A673 (cell line): Measurements from ENCODE around the gene DHPS. TPM values are rescaled to one million over a fixed set of nuclear protein-coding genes. Genes with fewer than 3 reads are reported as not detected.

Source experiments
- BruUV-seq: library from RNA; stranded (reverse); fragments of 400-500 nt; replicated peaks from 2 replicates; lab custom pipeline; 2021; lab: Mats Ljungman, UMichigan
- CTCF ChIA-PET: fragments of 300-600 bp; sonication (Branson Sonifier 250); formaldehyde crosslinking; loops from one replicate; lab custom pipeline; 2022; ENCODE audit warnings: antibody characterized with exemption; lab: Charles Lee
- POLR2A ChIA-PET: fragments of 300-600 bp; sonication (Branson Sonifier 250); formaldehyde crosslinking; loops from one replicate; lab custom pipeline; 2022; ENCODE audit warnings: antibody characterized with exemption; ENCODE audit not compliant: low non-redundant PET; lab: Charles Lee
- DNase-seq: peaks from one replicate; pipeline ENCODE4 v3.0.0-alpha.2; 2015; ENCODE audit warnings: low spot score
- H3K27ac ChIP-seq: fragments of 200-600 bp; sonication (generic); 2 replicates; pipeline ENCODE4 v1.5.1; 2016; ENCODE audit warnings: mixed run types, low read depth, mild to moderate bottlenecking, mixed read lengths, antibody characterized with exemption, low read length; ENCODE audit not compliant: poor library complexity, severe bottlenecking
- H3K27me3 ChIP-seq: fragments of 200-600 bp; sonication (generic); replicated peaks from 2 replicates; pipeline ENCODE4 v1.6.1; 2017; ENCODE audit warnings: mixed run types, low read depth, mild to moderate bottlenecking, mixed read lengths, antibody characterized with exemption, low read length; ENCODE audit not compliant: insufficient read depth, poor library complexity
- H3K36me3 ChIP-seq: fragments of 200-600 bp; sonication (generic); 2 replicates; pipeline ENCODE4 v1.6.1; 2016; ENCODE audit warnings: mixed run types, mild to moderate bottlenecking, mixed read lengths, antibody characterized with exemption, low read length; ENCODE audit not compliant: insufficient read depth, poor library complexity, severe bottlenecking
- H3K4me1 ChIP-seq: fragments of 200-600 bp; sonication (generic); 2 replicates; pipeline ENCODE4 v1.6.1; 2017; ENCODE audit warnings: mixed run types, mild to moderate bottlenecking, mixed read lengths, antibody characterized with exemption, low read length; ENCODE audit not compliant: insufficient read depth, poor library complexity, severe bottlenecking
- H3K4me3 ChIP-seq: fragments of 200-600 bp; sonication (generic); 2 replicates; pipeline ENCODE4 v1.5.1; 2016; ENCODE audit warnings: low read depth, mixed run types, mild to moderate bottlenecking, mixed read lengths, low read length; ENCODE audit not compliant: poor library complexity, severe bottlenecking
- H3K9me3 ChIP-seq: fragments of 200-600 bp; sonication (generic); 2 replicates; pipeline ENCODE4 v1.6.1; 2016; ENCODE audit warnings: mixed run types, low read depth, mild to moderate bottlenecking, mixed read lengths, antibody characterized with exemption, low read length; ENCODE audit not compliant: poor library complexity, severe bottlenecking
- CTCF ChIP-seq: fragments of 300-800, 200-600 bp; sonication (generic); conservative IDR thresholded peaks from 2 replicates; pipeline ENCODE4 v1.5.1; 2017; ENCODE audit warnings: low read depth, mild to moderate bottlenecking, antibody characterized with exemption, low read length, moderate library complexity, mixed read lengths
- EZH2 ChIP-seq: fragments of 200-600 bp; sonication (generic); IDR thresholded peaks from 2 replicates; pipeline ENCODE4 v1.6.1; 2017; ENCODE audit warnings: borderline replicate concordance, low read depth, mild to moderate bottlenecking, mixed read lengths, antibody characterized with exemption, low read length; ENCODE audit not compliant: poor library complexity, severe bottlenecking
- intact Hi-C: fragments of 100-400 bp; cut with micrococcal nuclease; formaldehyde crosslinking; loops from one replicate; pipeline ENCODE4 v1.10.0; 2022; ENCODE audit not compliant: unreplicated experiment
- total RNA-seq: library from RNA; stranded (reverse); gene quantifications from 2 replicates; pipeline ENCODE4 v1.2.3, GENCODE V29; 2021

The DHPS gene
- total RNA-seq, 1 experiment from 2014 or later: 117 TPM

DNA sequence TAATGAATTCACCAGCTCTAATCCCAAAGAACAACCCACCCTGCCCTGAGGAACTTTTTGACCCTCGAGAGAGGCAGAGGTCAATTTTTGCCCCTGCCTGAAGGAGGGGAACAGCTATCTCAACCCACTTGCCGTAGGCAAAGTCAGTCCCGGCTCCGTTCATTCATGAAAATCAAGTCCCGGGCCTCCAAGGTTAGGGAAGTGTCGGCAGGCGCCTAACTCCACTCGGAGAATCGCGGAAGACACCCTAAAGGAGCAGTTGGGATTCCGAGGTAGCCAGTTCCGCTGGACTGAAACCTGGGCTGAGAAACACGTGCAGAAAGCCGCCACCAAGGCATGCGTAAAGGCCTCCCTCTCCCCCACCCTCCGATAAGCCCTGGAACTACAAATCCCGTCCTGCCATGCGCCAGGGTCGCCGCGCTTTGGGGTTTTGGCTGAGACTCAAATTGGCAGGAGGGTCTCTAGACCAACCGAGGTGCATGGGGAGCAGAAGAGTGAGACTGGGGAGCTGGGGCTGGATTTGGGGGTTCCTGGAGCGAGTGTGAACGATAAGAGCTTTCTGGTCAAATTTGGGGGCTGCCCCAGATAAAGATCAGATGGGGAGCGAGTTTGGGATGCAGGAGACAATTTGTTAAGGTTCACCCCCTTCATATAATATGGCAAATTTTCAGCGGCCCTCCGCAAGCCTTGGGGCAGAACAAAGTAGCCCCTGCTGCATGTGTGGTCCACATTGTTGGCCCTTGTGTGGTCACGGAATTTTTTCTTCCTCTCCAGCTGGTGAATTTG lies 42.2 kb upstream of the DHPS start, which contains the start of gene TNPO2:
Gene TNPO2 (minus strand): TSS at position 292 of the 786 bp plus-strand sequence. CDS start 2,955 bp downstream, outside the sequence.
- no TSS peak for BruUV-seq
- CTCF ChIA-PET: interaction anchor here (0.8 to 1.1 kb wide), 3 partner anchors 10 to 34 kb away, joined by 3 to 4 read pairs (median 3); partner anchors contain the start of genes GET3 and TRIR
- no peak for TF ChIP-seq EZH2
- no peak for TF ChIP-seq CTCF
- H3K4me1 ChIP-seq: peaks cover 5% of the 10 kb centered on the region
- DNase-seq: peak; percentile 88
- H3K9me3 ChIP-seq: no peaks in the 10 kb centered on the region
- POLR2A ChIA-PET: interaction anchor here (0.6 kb wide), 1 partner anchor 1181 kb away, joined by 5 read pairs; no protein-coding TSS in a partner anchor
- peak within 1 kb of the TSS; percentile 94 for H3K4me3 ChIP-seq
- H3K36me3 ChIP-seq: peaks cover 22% of the 10 kb centered on the region
- no peaks in the 10 kb centered on the region for H3K27me3 ChIP-seq
- intact Hi-C loops: no loop called here
- peak within 1 kb of the TSS; percentile 98 for H3K27ac ChIP-seq

DNA sequence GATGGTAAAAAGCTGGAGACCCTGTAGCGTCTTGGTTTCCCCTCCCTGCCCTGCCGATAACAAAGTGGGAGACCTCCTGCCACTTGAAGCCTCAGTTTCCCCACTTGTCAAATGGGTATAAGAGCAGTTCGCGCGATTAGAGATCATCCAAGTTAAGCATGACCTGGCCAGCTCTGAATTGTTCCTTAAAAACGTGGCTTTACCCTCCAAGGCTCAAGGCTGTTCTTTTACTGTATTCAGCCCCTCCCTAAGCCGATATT lies 41.6 kb upstream of the DHPS start:
- peaks cover 22% of the 10 kb centered on the region for H3K36me3 ChIP-seq
- H3K4me3 ChIP-seq: peak overlapping the region; percentile 94
- TF ChIP-seq EZH2 (no peak), CTCF (no peak)
- BruUV-seq: no TSS peak
- DNase-seq: peak; percentile 35
- H3K9me3 ChIP-seq: no peaks in the 10 kb centered on the region
- intact Hi-C loops: no loop called here
- H3K27me3 ChIP-seq: no peaks in the 10 kb centered on the region
- peak overlapping the region; percentile 98 for H3K27ac ChIP-seq
- CTCF ChIA-PET: interaction anchor here (0.5 to 1.2 kb wide), 4 partner anchors 14 to 576 kb away, joined by 3 to 5 read pairs (median 4); partner anchors contain the start of gene GET3
- peaks cover 5% of the 10 kb centered on the region for H3K4me1 ChIP-seq
- POLR2A ChIA-PET: no interaction called here

- BruUV-seq: TSS peak; percentile 95
- Histone ChIP-seq H3K4me1 (peaks cover 5% of the 10 kb centered on the region), H3K27me3 (no peaks in the 10 kb centered on the region), H3K27ac (peak overlapping the region; percentile 98), H3K4me3 (peak overlapping the region; percentile 94), H3K9me3 (no peaks in the 10 kb centered on the region), H3K36me3 (peaks cover 19% of the 10 kb centered on the region)
- POLR2A ChIA-PET: interaction anchor here (0.5 to 0.6 kb wide), 2 partner anchors 30 to 795 kb away, joined by 4 to 5 read pairs; no protein-coding TSS in a partner anchor
- peak; percentile 100 for DNase-seq
- CTCF ChIA-PET: interaction anchor here (0.5 to 1.2 kb wide), 4 partner anchors 14 to 576 kb away, joined by 3 to 5 read pairs (median 4); partner anchors contain the start of gene GET3
- intact Hi-C loops: no loop called here
- TF ChIP-seq CTCF (no peak), EZH2 (no peak)
These were observed 41.1 kb upstream of the DHPS start for GRCh38 chr19:12722566-12723380.
